Mucosa of stomach (tissue), 1 donor: Measurements from ENCODE around the gene PRUNE2.

Experiments
- H3K27me3 ChIP-seq: one replicate; pipeline ENCODE4 v1.7.0; 2013; ENCODE audit warnings: mild to moderate bottlenecking, low read length; ENCODE audit not compliant: control insufficient read depth, insufficient read depth
- H3K36me3 ChIP-seq: one replicate; pipeline ENCODE4 v1.7.0; 2013; ENCODE audit warnings: low read length; ENCODE audit not compliant: control insufficient read depth, insufficient read depth
- H3K4me1 ChIP-seq: one replicate; pipeline ENCODE4 v1.7.0; 2013; ENCODE audit warnings: mild to moderate bottlenecking, low read length; ENCODE audit not compliant: control insufficient read depth, insufficient read depth
- H3K4me3 ChIP-seq: one replicate; pipeline ENCODE4 v1.7.0; 2013; ENCODE audit warnings: low read length
- H3K9ac ChIP-seq: one replicate; pipeline ENCODE4 v1.7.0; 2013; ENCODE audit warnings: mild to moderate bottlenecking, low read length, moderate library complexity
- H3K9me3 ChIP-seq: one replicate; pipeline ENCODE4 v1.7.0; 2013; ENCODE audit warnings: mild to moderate bottlenecking, low read length, moderate library complexity; ENCODE audit not compliant: control insufficient read depth
- donor health status: Pancreatic carcinoma.

The PRUNE2 gene

DNA sequence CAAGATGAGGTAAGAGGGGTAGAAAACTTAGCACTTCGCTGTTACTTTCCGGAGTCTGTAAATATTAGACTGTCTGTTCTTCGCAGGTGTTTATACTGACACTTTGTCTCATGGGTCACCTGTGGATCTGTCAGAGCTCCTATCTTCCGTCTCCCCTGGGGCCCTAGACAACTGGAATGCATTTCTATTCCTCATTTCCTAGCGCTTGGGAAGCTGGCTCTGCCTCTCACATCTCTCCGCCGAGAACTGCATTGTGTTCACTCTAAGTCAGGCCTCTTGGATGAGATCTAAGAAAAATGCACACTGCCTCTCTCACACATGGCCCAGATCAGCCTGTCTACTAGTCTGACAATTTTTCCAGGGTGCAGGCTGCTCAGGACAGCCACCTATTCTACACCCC is 102.2 kb downstream of the PRUNE2 start:
- no peak overlapping the region for H3K4me3 ChIP-seq
- H3K36me3 ChIP-seq = no peaks in the 10 kb centered on the region
- peaks cover 4% of the 10 kb centered on the region for H3K27me3 ChIP-seq
- H3K4me1 ChIP-seq = no peaks in the 10 kb centered on the region
- no peaks in the 10 kb centered on the region for H3K9me3 ChIP-seq
- no peak overlapping the region for H3K9ac ChIP-seq

DNA sequence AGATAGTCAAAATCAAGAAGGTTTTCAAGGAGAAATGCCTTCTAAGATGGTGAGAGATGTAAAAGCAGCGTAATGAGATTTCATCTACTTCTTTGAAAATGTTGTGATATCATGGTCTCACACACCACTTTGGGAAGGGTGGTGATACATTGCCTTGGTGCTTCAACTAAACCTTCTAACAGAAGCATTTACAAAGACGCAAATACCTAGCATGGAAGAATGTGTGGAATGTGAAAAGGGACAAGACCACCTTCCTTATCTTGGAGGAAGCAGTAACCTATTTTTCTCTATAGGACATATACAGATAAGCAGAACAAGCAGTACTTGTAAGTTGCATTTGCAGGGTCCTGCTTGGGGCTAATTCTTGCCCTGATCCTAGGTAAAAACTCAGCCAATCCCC is 102.8 kb downstream of the PRUNE2 start:
- H3K4me1 ChIP-seq = no peaks in the 10 kb centered on the region
- H3K4me3 ChIP-seq = no peak overlapping the region
- no peaks in the 10 kb centered on the region for H3K36me3 ChIP-seq
- H3K27me3 ChIP-seq = no peaks in the 10 kb centered on the region
- H3K9ac ChIP-seq = no peak overlapping the region
- H3K9me3 ChIP-seq = no peaks in the 10 kb centered on the region

GRCh38 chr9:76800901-76801300 is 105.0 kb downstream of the PRUNE2 start:
- Histone ChIP-seq H3K9me3 (no peaks in the 10 kb centered on the region), H3K36me3 (no peaks in the 10 kb centered on the region), H3K4me3 (no peak overlapping the region), H3K9ac (no peak overlapping the region), H3K27me3 (peaks cover 4% of the 10 kb centered on the region), H3K4me1 (no peaks in the 10 kb centered on the region)

- H3K9me3 ChIP-seq = no peaks in the 10 kb centered on the region
- H3K27me3 ChIP-seq = peaks cover 4% of the 10 kb centered on the region
- no peak overlapping the region for H3K4me3 ChIP-seq
- no peaks in the 10 kb centered on the region for H3K36me3 ChIP-seq
- no peak overlapping the region for H3K9ac ChIP-seq
- H3K4me1 ChIP-seq = no peaks in the 10 kb centered on the region
Measured at GRCh38 chr9:76799473-76799872, 106.4 kb downstream of the PRUNE2 start.

DNA sequence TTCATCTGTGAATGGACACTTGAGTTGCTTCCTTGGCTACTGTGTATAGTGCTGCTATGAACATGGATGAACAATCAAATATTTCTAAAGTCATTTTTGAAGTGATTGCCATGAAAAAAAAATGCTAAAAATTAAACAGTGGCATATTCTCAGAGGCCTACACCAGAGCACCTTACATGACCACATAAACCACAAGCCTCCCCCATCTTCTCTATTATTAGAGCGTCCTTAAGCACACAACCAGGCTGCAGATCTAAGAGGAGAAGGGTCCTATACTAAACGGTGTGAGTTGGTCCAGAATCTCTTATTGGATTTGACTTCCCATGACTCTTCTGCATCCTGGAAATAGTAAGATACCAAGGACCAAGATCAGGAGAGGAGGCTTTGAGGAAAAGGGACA is 107.4 kb downstream of the PRUNE2 start:
- Histone ChIP-seq H3K9me3 (no peaks in the 10 kb centered on the region), H3K27me3 (peaks cover 4% of the 10 kb centered on the region), H3K36me3 (no peaks in the 10 kb centered on the region), H3K4me1 (no peaks in the 10 kb centered on the region), H3K9ac (no peak overlapping the region), H3K4me3 (no peak overlapping the region)

GRCh38 chr9:76796296-76796695 is 109.6 kb downstream of the PRUNE2 start:
- H3K4me1 ChIP-seq = no peaks in the 10 kb centered on the region
- peaks cover 4% of the 10 kb centered on the region for H3K27me3 ChIP-seq
- no peaks in the 10 kb centered on the region for H3K9me3 ChIP-seq
- no peaks in the 10 kb centered on the region for H3K36me3 ChIP-seq
- H3K9ac ChIP-seq = no peak overlapping the region
- H3K4me3 ChIP-seq = no peak overlapping the region

- Histone ChIP-seq H3K4me1 (no peaks in the 10 kb centered on the region), H3K9ac (no peak overlapping the region), H3K36me3 (no peaks in the 10 kb centered on the region), H3K4me3 (no peak overlapping the region), H3K9me3 (no peaks in the 10 kb centered on the region), H3K27me3 (peaks cover 4% of the 10 kb centered on the region)
Measured at GRCh38 chr9:76793784-76794431, 112.0 kb downstream of the PRUNE2 start.

- no peak overlapping the region for H3K4me3 ChIP-seq
Measured at GRCh38 chr9:76789840-76790239, 116.1 kb downstream of the PRUNE2 start.

GRCh38 chr9:76787677-76788076 is 118.2 kb downstream of the PRUNE2 start:
- Histone ChIP-seq H3K27me3 (no peaks in the 10 kb centered on the region), H3K9me3 (no peaks in the 10 kb centered on the region)

More at GRCh38 chr9:76789840-76790239, 116.1 kb downstream of the PRUNE2 start:
- no peaks in the 10 kb centered on the region for H3K27me3 ChIP-seq
- H3K4me1 ChIP-seq = no peaks in the 10 kb centered on the region
- H3K9me3 ChIP-seq = no peaks in the 10 kb centered on the region
- H3K9ac ChIP-seq = no peak overlapping the region
- no peaks in the 10 kb centered on the region for H3K36me3 ChIP-seq

GRCh38 chr9:76785501-76785900 is 120.4 kb downstream of the PRUNE2 start:
- no peak overlapping the region for H3K4me3 ChIP-seq

More at GRCh38 chr9:76787677-76788076, 118.2 kb downstream of the PRUNE2 start:
- Histone ChIP-seq H3K4me3 (no peak overlapping the region), H3K4me1 (no peaks in the 10 kb centered on the region), H3K36me3 (no peaks in the 10 kb centered on the region), H3K9ac (no peak overlapping the region)

GRCh38 chr9:76784881-76785280 is 121.0 kb downstream of the PRUNE2 start:
- no peak overlapping the region for H3K9ac ChIP-seq
- no peaks in the 10 kb centered on the region for H3K9me3 ChIP-seq
- H3K4me3 ChIP-seq = no peak overlapping the region
- no peaks in the 10 kb centered on the region for H3K27me3 ChIP-seq
- no peaks in the 10 kb centered on the region for H3K4me1 ChIP-seq
- no peaks in the 10 kb centered on the region for H3K36me3 ChIP-seq

More at GRCh38 chr9:76785501-76785900, 120.4 kb downstream of the PRUNE2 start:
- Histone ChIP-seq H3K4me1 (no peaks in the 10 kb centered on the region), H3K36me3 (no peaks in the 10 kb centered on the region), H3K9me3 (no peaks in the 10 kb centered on the region), H3K9ac (no peak overlapping the region), H3K27me3 (no peaks in the 10 kb centered on the region)

GRCh38 chr9:76772686-76773445 is 133.0 kb downstream of the PRUNE2 start:
- Histone ChIP-seq H3K36me3 (no peaks in the 10 kb centered on the region), H3K9me3 (no peaks in the 10 kb centered on the region), H3K4me1 (no peaks in the 10 kb centered on the region), H3K9ac (no peak overlapping the region), H3K27me3 (no peaks in the 10 kb centered on the region), H3K4me3 (no peak overlapping the region)
